GM21526 (cell line): Measurements from ENCODE around the gene PLCB2.
A peak's percentile ranks its signal among the peaks of the same experiment; 100 is the strongest.

Experiments used
- ATAC-seq: cut with Tn5 transposase; IDR thresholded peaks from one replicate; pipeline ENCODE4 v1.9.1; 2021; ENCODE audit warnings: moderate library complexity; ENCODE audit not compliant: unreplicated experiment, low FRiP score

Gene PLCB2

DNA sequence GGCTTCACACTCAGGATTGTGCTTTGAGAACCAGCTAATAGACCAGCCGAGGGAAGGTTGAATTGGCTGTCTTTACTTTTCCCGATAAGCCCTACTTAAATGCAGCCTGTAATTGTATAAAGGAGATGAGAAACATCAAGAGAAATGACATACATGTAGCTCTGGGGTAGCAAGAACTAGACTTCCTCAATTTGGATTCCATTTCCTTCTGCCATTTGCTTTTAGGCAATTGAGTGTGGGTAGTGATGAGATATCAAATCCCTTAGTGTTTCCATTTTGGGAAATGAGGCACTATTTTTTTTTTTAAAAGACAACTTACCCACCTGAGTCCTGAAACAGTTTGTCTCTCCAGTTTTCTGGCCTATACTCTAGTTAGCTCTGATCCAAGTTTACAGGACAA is 18.0 kb upstream of the PLCB2 start:
- ATAC-seq, result no peak

DNA sequence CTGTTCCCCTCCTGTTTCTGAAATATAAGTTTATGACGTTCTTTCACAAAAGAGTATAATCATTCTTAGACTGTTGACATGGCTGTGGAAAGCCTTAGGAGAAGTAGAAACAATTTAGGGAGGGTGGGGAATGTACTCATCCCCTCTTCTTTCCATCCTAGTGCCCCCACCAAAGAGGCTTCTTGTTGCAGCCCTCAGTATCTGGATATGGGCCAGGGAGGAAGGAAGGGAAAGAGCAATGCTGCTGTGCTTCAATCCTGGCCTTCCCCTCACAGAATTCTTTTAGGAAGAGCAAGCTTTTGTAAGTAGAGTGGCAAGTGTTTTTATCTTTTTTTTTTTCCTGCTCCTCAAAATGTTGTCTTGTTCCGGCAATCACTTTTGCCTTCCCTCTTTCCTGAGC is 17.5 kb upstream of the PLCB2 start:
- ATAC-seq, result no peak

DNA sequence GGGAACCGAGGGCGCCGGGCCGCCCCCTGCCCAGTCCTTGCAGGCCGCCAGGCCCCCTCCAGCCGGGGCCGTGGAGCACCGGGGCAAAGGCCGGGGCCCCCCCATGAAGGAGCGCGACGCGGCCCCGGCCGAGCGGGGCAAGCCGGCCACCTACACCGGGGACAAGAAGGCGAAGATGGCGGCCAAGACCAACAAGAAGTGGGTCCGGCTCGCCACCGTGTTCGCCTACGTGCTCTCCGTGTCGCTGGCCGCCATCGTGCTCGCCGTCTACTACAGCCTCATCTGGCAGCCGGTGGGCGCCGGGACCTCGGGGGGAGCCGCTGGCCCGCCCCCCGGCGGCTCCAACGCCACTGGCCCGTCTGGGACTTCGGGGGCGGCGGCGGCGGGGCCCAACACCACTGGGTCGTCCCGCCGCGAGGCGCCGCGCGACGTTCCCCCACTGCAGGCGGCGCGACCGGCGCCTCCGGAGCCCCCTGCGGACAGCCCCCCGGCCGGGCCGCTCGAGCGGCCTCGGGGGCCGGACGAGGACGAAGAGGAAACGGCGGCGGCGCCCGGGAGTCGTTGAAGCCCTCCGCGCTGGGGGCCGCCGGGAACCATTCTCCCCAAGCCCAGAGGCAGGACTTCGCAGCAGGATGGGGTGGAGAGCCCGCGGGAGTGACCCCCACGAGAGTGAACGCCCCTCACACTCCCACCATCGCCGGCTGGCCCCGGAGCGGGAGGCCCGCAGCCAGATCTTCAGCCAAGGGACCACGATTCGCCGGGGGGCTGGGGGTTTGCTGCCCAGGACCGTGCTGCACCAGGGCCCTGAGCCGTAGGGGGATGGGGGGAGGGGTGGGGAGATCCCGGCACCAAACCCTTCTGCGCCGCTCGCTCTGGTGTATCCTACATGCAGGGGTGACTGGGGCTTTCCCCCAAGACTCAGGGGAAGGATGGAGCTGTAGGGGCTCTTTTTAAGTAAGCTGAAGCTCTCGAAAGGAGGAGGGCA is 16.5 kb upstream of the PLCB2 start:
- ATAC-seq, result peak; percentile 3

DNA sequence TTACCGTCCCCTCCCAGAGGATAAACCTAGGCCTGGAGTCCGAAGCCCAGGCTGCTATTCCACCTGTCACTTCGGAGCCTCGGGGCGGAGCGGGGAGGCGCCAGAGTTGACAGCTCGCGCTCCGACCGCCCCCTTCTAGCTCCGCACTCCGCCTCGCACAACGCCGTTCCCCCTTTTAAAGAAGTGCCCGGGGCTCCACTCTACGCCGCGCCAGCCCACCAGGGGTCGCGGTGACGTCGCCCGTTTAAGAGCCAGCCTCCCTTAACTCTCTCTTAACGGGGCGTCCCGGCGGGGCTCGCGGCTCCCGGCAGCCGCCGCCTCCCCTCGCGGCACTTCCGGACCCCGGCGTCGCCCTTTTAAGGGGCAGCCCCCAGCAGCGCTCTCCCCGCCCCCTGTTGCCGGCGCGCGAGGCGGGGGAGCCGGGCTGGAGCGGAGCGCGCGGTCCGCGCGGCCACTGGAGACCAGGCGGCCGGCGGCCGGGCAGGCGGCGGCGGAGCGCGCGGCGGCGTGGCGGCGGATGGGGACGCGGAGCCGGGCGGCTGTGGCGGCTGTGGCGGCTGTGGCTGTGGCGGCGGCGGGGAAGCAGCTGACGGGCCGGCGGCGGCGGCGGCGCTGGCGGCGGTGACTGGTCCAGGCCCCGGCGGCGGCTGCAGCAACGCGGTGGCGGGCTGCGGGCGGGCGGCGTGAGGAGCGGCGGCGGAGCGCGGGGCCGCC is 15.7 kb upstream of the PLCB2 start, which contains the start of gene INAFM2:
TSS of gene INAFM2 (plus strand) at position 454 of the 714 bp plus-strand sequence. CDS start 364 bp downstream, outside the sequence.
- peak; percentile 80 for ATAC-seq

DNA sequence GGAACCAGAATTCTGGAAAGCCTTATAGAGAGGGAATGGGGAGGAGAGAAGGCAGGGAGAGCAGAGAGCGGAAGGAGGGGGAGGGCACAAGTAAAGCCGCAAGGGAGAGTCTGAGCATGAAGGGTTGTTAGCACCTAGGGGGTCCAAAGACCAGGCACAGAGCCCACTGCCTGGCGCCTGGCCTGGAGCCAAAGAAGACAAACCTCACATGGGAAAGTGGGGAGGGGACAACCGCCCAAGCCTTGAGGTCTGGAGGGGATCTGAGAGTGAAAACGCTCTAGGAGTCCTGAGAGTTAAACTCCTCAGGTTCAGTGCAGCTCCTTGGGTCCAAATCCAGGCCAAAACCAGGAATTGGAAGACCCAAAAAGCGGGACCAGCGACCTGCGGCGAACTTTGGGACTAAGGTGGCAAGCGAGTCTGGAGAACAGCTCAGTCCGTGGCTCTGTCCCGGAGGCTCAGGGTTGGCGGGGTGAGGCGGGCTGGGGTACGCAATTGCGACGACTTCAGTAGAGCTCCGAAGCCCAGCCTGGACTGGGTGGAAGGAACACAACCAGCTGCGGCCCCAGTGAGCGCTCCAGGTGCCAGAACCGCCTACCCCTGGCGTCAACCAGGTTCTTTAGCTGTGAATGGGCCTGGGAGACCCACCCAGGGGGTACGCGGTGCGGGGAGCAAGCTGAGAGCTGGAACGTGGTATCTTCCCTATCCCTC is 14.9 kb upstream of the PLCB2 start:
- no peak for ATAC-seq

DNA sequence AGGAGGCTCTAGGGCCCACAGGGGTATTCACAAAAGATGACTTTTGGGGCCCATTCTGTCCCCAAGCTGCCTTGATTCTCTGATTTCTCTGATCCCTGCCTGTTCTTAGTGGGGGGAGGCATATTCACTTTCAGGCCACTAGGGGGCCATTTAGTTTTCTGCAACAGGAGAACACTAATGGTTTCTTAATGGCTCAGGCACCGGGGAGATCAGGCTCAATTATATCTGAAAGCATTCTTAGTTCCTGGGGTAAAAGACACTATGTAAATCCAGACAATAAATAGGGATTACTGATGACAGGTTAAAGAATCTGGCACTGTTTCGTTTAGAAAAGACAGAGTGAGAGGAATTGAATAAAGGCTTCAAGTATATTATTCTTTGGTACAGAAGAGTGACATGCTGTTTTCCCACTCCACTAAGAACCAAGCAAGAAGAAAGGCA is 13.2 kb upstream of the PLCB2 start:
- no peak for ATAC-seq

DNA sequence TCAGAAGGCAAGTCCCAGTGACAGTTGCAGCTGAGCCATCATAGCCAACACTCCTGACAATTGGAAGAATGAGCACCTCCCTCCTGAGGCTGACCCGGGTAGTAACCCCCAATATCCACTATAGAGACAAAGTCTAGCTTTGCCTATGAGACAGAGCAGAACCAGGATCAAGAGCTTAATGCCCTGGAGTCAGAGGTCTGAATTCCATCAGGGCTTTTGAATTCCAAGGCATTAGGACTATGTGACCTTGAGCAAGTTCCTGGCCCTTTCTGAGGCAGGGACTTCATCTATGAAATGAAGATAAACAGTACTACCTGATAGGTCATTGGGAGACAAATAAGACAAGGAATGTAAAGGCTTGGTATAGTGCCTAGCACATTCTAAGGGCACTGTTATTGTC is 12.7 kb upstream of the PLCB2 start:
- ATAC-seq, result no peak

DNA sequence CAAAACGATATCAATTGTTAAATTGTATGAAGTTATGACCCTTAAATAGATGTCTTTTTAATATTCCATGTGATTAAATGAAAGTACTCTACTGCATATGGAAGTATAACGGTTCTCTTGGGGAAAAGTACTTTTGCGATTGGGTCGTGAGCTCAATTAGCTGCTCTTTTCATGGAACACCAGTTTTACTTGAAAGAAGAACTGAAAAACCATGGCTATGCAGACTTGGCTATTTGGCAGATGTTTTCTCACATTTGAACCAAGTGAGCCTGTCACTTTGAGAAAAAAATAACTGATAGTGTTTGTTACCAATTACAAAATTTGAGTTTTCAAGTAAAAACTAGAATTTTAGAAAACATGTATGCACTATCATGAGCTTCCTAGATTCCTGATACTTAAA is 9.8 kb upstream of the PLCB2 start:
- no peak for ATAC-seq

DNA sequence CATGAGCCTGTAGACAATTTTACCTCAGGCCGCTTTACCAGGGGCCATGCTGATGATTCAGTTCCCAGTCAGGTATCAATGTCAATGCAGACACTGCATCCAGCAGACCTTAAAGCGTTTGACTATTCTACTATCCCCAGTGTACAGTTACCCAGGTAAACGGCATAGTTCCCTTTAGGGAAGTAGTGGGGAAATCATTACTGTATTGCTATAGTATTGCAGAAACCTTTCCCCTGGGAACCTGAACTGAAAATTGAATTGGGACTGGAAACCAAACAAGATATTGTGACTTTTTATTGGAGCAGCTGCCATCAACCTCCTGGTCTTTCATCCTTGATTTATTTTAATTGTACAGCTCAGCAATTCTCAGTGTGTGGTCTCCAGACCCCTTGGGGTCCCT is 9.2 kb upstream of the PLCB2 start:
- no peak for ATAC-seq

DNA sequence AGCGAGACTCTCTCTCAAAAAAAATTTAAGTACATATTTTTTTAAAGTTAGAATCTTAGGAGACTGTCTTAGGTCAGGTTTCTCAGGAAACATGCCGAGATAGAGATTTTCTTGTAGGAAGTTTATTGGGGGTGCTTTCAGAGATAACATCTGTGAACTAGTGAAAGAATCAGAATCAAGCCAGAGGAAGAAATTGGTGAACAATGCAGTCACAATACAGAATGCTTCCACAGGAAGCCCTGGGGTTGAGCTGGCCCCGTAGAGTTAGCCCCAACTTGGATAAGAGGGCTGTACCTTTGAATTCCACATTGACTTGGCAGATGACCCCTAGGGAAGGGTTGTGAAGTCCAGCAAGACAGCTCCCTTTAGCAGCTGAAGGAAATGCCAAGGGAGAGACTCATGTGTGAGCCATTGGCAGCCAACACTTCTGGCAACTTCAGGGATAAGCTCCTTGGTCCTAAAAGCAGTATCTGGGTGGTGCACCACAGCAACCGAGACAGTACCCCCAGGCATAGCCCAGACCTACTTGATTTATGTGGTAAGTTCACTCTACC is 7.1 kb upstream of the PLCB2 start:
- ATAC-seq, result no peak

DNA sequence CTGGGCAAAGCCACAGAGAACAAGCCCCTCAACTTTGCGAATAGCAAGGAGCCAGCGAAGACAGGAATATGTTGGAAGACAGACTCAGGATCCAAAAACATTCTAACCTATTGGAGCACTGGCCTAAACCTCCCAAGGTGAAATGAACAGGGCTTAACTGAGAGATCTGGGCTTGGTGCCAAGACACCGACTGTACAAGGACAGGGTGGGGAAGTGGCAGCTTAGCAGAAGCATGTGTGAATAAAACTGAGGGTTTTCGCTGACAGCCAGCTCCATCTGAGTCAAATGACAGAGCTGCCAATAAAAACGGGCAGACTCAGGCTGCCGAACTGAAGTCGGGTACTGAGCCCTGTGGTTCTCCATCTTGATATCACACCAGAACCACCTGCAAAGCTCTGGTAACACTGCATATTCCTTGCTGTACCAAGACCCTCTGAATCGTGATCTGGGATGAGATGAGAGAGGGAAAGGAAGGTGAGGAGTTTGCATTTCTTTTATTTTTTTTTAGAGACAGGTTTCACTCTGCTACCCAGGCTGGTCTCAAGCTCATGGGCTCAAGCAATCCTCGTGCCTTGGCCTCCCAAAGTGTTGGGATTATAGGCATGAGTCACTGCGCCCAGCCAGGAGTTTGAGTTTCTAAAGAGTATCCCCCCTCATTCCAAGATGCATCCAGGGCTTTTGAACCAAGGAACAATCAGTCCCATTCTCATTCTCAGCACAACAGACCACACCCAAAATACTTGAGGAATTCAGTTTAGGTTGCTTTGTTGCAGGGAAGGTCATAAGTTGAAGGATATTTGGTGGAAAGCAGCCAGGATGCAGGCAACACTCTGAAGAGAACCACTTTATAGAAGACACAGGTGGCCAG is 6.0 kb upstream of the PLCB2 start:
- ATAC-seq, result no peak

DNA sequence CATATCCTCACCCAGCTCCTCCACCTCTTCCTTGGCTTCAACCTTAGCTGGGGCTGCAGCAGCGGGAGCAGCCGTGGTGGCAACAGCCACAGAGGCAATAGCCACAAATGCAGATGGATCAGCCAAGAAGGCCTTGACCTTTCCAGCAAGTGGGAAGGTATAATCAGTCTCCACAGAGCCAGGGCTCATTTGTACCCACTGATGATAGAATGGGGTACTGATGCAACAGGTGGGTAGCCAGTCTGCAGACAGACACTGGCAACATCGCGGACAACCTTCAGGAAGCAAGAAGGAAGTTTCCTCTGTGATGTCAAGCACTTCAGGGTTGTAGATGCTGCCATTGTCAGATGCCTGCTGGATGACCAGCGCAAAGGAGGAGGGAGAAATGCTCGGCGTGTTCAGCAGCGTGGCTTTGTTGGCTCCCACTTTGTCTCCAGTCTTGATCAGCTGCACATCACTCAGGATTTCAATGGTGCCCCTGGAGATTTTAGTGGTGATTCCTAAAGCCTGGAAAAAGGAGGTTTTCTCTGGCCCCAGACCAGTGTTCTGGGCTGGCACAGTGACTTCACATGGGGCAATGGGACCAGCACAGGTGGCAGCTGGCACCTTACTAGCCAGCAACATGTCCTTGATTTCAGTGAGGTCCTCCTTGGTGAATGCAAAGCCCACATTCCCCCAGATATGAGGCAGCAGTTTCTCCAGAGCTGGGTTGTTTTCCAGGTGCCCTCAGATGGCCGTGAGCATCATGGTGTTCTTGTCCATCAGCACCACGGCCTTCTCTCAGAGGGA is 4.8 kb upstream of the PLCB2 start:
- no peak for ATAC-seq

DNA sequence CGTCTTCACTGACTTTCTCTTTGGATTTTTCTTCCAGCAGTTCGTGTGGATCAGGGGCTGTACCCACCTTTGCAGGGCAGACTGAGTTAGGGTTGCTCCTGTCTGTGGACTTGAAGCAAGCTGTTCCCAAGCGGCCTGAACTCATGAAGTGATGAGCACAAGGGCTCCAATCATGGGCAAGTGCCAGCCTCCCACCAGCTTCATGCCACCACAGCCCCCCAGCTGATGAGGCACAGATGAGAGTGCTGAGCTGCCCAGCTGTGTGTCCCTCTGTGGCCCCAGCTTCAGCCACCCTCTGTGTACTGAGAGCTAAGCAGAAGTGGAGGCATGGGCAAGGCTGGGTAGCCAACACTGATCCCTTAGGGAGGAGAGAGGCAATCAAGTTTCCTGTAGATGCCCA is 3.3 kb upstream of the PLCB2 start:
- no peak for ATAC-seq

DNA sequence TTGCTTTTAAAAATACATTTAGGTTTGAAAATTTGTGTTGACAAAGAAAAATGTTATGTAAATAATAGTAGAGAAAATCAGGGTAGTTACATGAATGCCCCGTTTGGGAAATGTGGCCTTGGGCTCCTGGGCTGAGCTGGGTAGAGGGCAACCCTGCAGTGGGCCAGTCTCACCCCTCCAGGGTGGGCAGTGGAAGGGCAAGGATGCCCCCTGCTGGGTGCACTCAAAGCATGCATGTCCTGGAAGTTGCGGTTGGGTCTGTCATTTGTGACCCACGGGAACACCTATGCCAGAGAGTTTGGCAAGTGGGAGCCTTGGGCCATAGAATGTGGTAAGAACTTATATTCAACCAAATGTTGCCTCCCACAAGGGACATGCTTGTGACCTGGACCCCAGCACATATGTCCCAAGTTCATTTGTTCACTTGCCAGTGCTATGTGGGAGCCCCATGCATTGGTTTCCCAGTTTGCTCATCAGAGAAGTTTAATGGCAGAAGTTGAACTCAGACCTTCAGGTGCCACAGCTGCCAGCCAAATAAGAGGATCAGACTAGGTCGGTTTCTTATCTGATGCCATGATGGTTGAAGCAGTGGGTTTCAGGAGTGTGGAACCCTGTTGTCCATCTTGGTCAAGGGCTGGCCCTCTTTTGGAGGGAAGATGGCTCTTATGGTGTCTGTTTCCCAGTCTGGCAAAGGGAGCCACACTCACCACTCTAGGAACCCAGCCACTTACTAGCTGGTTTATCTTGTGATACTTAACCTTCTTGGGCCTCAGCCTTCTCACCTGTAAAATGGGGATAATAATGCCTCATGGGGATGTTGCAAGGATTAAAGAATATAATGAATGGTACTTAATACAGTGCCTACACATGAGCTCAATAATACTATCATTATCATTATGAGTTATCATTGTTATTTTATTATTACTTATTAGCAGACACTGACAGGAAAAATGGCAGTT is 2.5 kb upstream of the PLCB2 start:
- no peak for ATAC-seq

DNA sequence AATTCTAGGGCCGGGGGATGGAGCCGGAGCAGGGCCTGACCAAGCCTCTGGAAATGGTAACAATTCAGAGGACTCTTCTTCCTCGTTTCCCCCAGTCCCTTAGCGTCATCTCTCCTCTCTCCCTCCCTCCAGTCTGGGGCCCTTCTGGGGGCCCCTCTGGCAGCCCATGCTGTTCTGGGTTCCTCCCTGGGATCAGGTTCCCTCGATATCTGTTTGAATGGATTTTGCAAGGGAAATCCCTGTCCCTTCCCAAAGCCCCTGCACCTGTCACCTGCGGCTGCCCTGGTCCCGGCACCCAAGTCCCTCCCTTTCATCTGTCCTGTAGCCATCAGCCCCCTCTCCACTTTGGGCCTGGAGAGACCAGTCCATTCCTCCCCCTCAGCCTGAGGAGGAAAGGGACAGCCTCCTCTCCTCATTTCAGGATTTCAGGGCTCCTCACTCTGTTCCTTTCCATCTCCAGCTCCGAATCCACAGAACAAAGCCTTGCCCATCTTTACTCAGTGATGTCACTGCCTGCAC is 1.7 kb upstream of the PLCB2 start:
- no peak for ATAC-seq

DNA sequence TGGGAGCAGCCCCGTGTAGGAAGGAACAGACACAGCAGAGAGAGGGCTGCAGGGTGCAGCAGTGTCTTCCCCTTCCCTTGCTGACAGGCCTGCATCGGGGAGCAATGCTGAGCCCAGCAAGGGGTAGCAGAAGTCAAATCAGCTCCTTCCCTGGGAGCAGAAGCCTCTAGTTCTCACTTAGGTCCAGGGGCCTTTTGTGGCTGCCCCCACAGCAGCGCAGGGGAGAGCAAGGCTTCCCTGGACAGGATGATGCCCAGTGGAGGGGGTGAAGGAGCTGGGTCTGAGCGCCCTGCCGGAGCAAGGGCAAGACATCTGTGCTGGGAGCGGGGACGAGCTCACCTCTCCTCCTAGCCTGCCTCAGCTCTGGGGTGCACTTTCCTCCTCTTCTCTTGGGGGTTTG is 827 bp downstream of the PLCB2 start:
- ATAC-seq, result no peak

DNA sequence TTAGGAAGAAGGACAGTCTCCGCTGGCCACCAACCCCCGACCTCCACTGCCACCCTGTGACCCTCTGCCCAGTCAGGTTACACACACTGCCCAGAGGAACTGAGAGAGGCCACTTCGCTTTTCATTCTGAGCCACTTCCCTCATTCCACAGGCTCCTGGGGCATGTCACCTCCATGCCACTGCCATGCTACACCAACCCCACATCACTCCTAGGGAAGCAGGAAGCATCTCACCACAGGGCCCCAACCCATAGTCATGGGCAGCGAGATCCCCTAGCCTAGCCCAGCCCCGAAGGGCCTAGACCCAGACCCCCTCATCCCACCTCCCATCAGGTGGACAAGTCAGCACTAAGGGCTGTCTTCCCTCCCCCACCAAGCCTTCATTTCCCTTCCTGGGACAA is 1.4 kb downstream of the PLCB2 start:
- ATAC-seq, result no peak

DNA sequence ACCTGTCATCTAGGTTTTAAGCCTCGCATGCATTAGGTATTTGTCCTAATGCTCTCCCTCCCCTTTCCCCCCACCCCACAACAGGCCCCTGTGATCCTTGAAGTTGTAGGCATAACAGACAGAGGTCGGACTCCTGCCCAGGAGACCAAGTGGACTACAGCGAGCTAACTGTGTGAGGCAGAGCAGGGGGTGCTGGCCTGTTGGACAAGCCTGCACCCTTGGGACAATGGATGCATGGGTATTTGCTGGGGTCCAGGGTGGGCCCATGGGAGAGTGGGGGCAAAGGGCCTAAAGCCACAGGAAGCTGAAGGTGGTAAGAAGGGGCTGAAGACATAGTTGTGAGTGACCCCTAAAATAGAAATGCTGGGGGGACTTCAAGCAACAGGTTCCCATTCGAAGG is 2.5 kb downstream of the PLCB2 start:
- no peak for ATAC-seq
